CD4-positive, alpha-beta T cell treated with Interleukin-15 for 4 hours (primary cell): ENCODE data around the gene PLCXD1.
"Not testable (repeated sequence)": the region's sequence is repeated elsewhere in the genome, so short reads cannot be mapped to it uniquely, and the experiment has no call there.

Source experiments
- DNase-seq: peaks from one replicate; pipeline ENCODE4 v3.0.0-alpha.2; 2020; ENCODE audit warnings: low spot score

The PLCXD1 gene

DNA sequence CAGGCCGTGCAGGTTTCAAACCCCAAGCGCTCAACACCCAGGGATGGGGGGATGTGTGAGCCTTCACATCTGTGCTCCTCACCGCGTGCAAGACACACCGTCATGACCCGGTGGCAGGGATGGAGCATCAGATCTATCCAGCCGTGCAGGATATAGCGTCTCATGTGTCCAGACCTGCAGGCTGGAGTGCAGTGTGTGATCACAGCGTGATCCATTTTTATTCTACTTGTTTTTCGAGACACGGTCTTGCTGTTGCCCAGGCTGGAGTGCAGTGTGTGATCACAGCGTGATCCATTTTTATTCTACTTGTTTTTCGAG lies 70.1 kb downstream of the PLCXD1 start:
- DNase-seq: not testable (repeated sequence)

DNA sequence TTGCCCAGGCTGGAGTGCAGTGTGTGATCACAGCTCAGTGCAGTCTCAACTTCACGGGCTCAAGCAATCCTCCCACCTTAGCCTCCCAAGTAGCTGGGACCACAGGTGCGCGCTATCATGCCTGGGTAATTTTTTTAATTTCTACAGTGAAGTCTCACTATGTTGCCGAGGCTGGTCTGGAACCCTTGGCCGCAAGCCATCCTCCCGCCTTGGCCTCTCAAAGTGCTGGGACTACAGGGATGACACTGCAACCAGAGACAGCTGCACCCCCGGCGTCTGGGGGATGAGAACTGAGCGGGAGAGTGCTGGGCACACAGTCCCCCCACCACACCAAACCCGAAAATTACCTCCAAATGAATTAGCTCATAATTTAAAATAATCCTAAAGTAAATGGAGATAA lies 70.6 kb downstream of the PLCXD1 start:
- no peak for DNase-seq

DNA sequence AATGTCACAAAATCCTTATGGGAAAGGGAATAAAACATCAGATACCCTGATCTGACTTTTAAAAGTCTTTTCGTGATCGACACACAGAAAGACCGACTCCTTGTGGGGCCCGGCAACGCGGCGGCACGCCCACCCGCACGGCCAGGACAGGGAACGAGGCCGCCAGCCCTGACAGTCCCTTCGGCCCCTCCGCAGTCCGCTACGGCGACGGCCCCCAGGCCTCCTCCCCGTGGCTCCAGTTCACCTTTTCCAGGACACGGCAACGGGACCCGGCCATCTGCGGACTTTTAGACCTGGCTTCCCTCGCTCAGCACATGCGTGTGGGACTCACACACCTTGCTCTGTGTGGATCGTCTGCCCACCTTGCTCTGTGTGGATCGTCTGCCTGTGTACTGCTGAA lies 71.0 kb downstream of the PLCXD1 start:
- DNase-seq: no peak

DNA sequence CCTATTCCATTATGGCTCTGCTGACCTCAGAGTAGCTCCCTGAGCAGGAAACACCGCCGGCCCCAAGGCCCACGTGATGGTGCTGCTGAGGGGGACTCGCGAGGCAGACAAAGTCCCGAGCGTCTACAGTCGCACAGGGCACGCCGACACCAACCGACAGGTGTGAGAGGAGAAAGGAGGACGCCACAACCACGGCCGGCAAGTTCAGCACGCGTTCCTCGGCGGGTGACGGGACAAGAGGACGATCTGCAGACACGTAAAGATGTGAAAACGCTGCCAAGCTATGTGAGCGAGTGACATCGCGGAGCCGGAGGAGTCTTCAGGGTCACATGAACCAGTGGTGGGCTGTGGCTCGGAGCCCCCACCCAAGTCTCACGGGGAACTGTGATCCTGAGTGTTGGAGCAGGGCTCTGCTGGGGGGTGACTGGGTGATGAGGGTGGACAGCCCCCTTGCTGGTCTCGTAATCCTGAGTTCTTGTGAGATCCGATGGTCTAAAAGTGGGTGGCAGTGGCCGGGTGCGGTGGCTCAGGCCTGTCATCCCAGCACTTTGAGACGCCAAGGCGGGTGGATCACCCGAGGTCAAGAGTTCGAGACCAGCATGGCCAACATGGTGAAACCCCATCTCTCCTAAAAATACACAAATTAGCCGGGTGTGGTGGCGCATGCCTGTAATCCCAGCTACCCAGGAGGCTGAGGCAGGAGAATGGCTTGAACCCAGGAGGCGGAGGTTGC lies 71.6 kb downstream of the PLCXD1 start:
- no peak for DNase-seq
